ENCODE results near the gene MYRIP.

MYRIP gene

DNA sequence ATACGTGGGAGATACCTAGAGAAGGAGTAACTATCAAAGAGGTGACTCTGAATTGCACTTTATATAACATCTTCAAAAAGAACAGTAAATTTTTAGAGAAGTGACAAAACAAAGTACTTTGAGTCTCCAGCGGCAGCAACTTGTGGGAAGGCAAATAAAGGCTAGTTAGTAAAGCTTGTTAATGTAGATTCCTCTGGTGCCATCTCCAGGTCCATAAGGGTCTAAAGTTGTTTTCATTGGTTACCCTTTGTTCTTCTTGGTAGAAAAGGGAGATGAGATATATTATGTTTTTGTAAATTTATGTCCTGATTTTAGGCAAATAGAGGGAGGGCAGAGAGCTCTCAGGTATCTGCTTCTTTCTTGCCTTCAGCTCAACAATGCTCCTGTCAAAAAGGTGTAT is 161.6 kb downstream of the MYRIP start:
- Histone ChIP-seq H3K9ac (ENCODE audit: low read length) (no peak overlapping the region), H3K27me3 (ENCODE audit: insufficient read depth, low read length) (no peaks in the 10 kb centered on the region), H4K20me1 (ENCODE audit: insufficient read depth, low read length) (no peaks in the 10 kb centered on the region), H3K27ac (ENCODE audit: low read depth, low read length, poor library complexity, severe bottlenecking) (no peak overlapping the region), H3F3A (ENCODE audit: insufficient read depth, low read length) (no peaks in the 10 kb centered on the region), H2AFZ (ENCODE audit: low read length) (no peak overlapping the region), H3K4me3 (ENCODE audit: low read depth, low read length, poor library complexity, severe bottlenecking) (no peak overlapping the region), H3K9me3 (ENCODE audit: low read length) (no peaks in the 10 kb centered on the region), H3K4me1 (ENCODE audit: insufficient read depth, low read length, severe bottlenecking) (no peaks in the 10 kb centered on the region), H3K36me3 (ENCODE audit: insufficient read depth, low read length) (no peaks in the 10 kb centered on the region), H3K79me2 (ENCODE audit: insufficient read depth, low read length) (no peaks in the 10 kb centered on the region), H3K9me2 (ENCODE audit: low read depth, low read length) (no peaks in the 10 kb centered on the region), H3K4me2 (ENCODE audit: low read length) (no peak overlapping the region)
- TF ChIP-seq EZH2 (IDR thresholded peaks at IDR 0.05; ENCODE audit: borderline replicate concordance, low read length): no peak

DNA sequence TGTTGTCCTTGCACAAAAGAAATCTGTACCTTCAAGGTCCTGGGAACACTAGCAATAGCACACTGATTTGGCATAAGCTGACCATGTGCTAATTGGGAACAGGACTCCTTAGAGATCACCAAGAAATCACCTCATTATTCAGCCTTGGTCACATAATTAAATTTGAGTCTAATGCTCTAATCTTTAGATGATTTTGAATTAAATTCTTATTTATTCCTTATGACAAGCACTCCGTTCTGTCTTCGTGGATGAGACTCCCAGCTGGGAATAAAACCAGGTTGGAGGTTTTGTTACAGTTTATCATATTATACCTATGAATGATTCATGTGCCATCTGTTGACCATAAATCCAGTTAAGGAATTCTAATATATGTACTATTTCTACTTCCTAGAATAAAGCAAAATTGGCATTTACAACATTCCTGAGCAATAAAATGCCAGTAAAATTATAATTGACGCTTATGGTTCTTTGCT is 162.2 kb downstream of the MYRIP start:
- no peaks in the 10 kb centered on the region for H3K79me2 ChIP-seq (ENCODE audit: insufficient read depth, low read length)
- H3K9me2 ChIP-seq (ENCODE audit: low read depth, low read length): no peaks in the 10 kb centered on the region
- no peaks in the 10 kb centered on the region for H3K36me3 ChIP-seq (ENCODE audit: insufficient read depth, low read length)
- H4K20me1 ChIP-seq (ENCODE audit: insufficient read depth, low read length): no peaks in the 10 kb centered on the region
- H3K4me1 ChIP-seq (ENCODE audit: insufficient read depth, low read length, severe bottlenecking): no peaks in the 10 kb centered on the region
- H3F3A ChIP-seq (ENCODE audit: insufficient read depth, low read length): no peaks in the 10 kb centered on the region
- H3K9me3 ChIP-seq (ENCODE audit: low read length): no peaks in the 10 kb centered on the region
- no peak overlapping the region for H3K9ac ChIP-seq (ENCODE audit: low read length)
- H2AFZ ChIP-seq (ENCODE audit: low read length): no peak overlapping the region
- H3K4me2 ChIP-seq (ENCODE audit: low read length): no peak overlapping the region
- no peak overlapping the region for H3K27ac ChIP-seq (ENCODE audit: low read depth, low read length, poor library complexity, severe bottlenecking)
- no peak overlapping the region for H3K4me3 ChIP-seq (ENCODE audit: low read depth, low read length, poor library complexity, severe bottlenecking)
- H3K27me3 ChIP-seq (ENCODE audit: insufficient read depth, low read length): no peaks in the 10 kb centered on the region
- TF ChIP-seq, protein P1, sequence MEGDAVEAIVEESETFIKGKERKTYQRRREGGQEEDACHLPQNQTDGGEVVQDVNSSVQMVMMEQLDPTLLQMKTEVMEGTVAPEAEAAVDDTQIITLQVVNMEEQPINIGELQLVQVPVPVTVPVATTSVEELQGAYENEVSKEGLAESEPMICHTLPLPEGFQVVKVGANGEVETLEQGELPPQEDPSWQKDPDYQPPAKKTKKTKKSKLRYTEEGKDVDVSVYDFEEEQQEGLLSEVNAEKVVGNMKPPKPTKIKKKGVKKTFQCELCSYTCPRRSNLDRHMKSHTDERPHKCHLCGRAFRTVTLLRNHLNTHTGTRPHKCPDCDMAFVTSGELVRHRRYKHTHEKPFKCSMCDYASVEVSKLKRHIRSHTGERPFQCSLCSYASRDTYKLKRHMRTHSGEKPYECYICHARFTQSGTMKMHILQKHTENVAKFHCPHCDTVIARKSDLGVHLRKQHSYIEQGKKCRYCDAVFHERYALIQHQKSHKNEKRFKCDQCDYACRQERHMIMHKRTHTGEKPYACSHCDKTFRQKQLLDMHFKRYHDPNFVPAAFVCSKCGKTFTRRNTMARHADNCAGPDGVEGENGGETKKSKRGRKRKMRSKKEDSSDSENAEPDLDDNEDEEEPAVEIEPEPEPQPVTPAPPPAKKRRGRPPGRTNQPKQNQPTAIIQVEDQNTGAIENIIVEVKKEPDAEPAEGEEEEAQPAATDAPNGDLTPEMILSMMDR (IDR thresholded peaks at IDR 0.05; ENCODE audit: low read length): no peak
- no peak for TF ChIP-seq EZH2 (IDR thresholded peaks at IDR 0.05; ENCODE audit: borderline replicate concordance, low read length)

DNA sequence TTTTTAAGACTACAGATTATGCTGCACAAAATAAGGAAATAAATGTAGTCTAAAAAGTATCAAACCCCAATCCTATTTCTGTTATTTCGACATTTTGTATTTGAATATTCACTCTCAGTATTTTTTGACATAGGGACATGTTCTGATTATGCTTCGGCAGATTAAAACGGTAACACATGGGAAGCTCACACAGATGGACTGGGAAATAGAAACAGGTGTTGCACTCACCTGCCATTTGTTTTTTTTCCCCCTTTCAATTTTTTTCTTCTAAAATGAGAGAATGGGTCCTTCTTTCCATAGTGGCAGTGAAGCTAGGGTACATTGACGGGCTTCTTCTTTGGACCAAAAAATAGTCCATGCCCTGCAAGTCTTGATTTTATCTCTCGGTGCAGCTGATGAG is 163.1 kb downstream of the MYRIP start:
- Histone ChIP-seq H3F3A (ENCODE audit: insufficient read depth, low read length) (no peaks in the 10 kb centered on the region), H3K36me3 (ENCODE audit: insufficient read depth, low read length) (no peaks in the 10 kb centered on the region), H3K4me2 (ENCODE audit: low read length) (no peak overlapping the region), H4K20me1 (ENCODE audit: insufficient read depth, low read length) (no peaks in the 10 kb centered on the region), H3K27ac (ENCODE audit: low read depth, low read length, poor library complexity, severe bottlenecking) (no peak overlapping the region), H3K9me3 (ENCODE audit: low read length) (no peaks in the 10 kb centered on the region), H3K9me2 (ENCODE audit: low read depth, low read length) (no peaks in the 10 kb centered on the region), H3K27me3 (ENCODE audit: insufficient read depth, low read length) (no peaks in the 10 kb centered on the region), H3K4me3 (ENCODE audit: low read depth, low read length, poor library complexity, severe bottlenecking) (no peak overlapping the region), H3K9ac (ENCODE audit: low read length) (no peak overlapping the region), H3K4me1 (ENCODE audit: insufficient read depth, low read length, severe bottlenecking) (no peaks in the 10 kb centered on the region), H2AFZ (ENCODE audit: low read length) (no peak overlapping the region), H3K79me2 (ENCODE audit: insufficient read depth, low read length) (no peaks in the 10 kb centered on the region)
- no peak for TF ChIP-seq EZH2 (IDR thresholded peaks at IDR 0.05; ENCODE audit: borderline replicate concordance, low read length)
- TF ChIP-seq, protein P1 (IDR thresholded peaks at IDR 0.05; ENCODE audit: low read length): no peak

DNA sequence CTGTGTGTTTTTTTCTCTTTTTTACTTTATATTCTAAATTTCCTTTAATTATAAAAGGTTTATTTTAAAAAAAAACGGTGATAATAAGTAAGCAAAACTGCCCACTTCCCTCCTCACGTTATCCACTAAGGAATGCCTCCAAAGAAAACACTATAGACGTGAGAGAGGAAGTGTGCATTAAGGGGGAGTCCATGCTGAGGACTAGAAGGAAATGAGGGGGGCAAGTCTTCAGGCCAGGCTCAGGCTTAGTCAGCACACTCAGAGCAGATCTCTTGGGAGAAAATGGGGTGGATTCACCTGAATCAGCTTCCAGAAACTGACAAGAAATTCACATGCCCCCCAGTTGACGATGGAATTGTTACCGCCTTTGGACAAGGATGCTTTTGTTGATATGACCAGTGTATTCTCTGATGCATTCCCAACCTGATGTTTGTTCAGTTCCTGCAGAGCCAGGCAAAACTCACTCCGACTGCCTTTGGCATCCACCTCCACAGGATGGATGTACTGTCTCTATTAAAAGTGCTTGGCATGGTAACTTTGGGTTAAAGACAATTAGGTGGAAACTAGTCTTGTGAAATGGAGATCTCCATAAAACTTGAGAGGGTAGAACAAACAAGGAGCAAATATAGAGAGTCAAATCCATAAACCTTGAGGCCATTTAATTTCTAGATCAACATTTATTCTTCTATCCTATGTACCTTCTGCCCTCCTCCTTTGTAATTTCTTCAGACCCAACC is 167.8 kb downstream of the MYRIP start:
- Histone ChIP-seq H4K20me1 (ENCODE audit: insufficient read depth, low read length) (no peaks in the 10 kb centered on the region), H2AFZ (ENCODE audit: low read length) (no peak overlapping the region), H3F3A (ENCODE audit: insufficient read depth, low read length) (no peaks in the 10 kb centered on the region), H3K9ac (ENCODE audit: low read length) (no peak overlapping the region), H3K4me2 (ENCODE audit: low read length) (no peak overlapping the region), H3K9me2 (ENCODE audit: low read depth, low read length) (no peaks in the 10 kb centered on the region), H3K79me2 (ENCODE audit: insufficient read depth, low read length) (no peaks in the 10 kb centered on the region), H3K27ac (ENCODE audit: low read depth, low read length, poor library complexity, severe bottlenecking) (no peak overlapping the region), H3K36me3 (ENCODE audit: insufficient read depth, low read length) (no peaks in the 10 kb centered on the region), H3K9me3 (ENCODE audit: low read length) (no peaks in the 10 kb centered on the region), H3K27me3 (ENCODE audit: insufficient read depth, low read length) (no peaks in the 10 kb centered on the region), H3K4me3 (ENCODE audit: low read depth, low read length, poor library complexity, severe bottlenecking) (no peak overlapping the region), H3K4me1 (ENCODE audit: insufficient read depth, low read length, severe bottlenecking) (no peaks in the 10 kb centered on the region)
- TF ChIP-seq EZH2 (IDR thresholded peaks at IDR 0.05; ENCODE audit: borderline replicate concordance, low read length): no peak
- TF ChIP-seq, protein P1 (IDR thresholded peaks at IDR 0.05; ENCODE audit: low read length): no peak

Measured in OCI-LY1 (cell line).